Pancreas (tissue), 10 donors: Measurements from ENCODE around the gene CATSPER4. TPM values are rescaled to one million over a fixed set of nuclear protein-coding genes. Genes with fewer than 3 reads are reported as not detected.

Experiments
- ATAC-seq, 4 donors: fragments of 200-7000 bp; cut with Tn5 transposase; one replicate each; pipeline versions ENCODE4 v1.8.0 to v1.9.1; 2020; ENCODE audit warnings: mild to moderate bottlenecking in 4 of 4, moderate library complexity in 4 of 4
- DNase-seq, 6 donors: peaks; one replicate each; pipeline ENCODE4 v3.0.0-alpha.2; 2020
- FAIRE-seq: peaks from 2 replicates; lab custom pipeline; 2012; peaks lifted over from hg19 to GRCh38; lab: Jason Lieb, UNC
- H3K27ac ChIP-seq, 4 donors: fragments of 200-600 bp; sonication (generic); 1 replicate in 3 of 4; 2 replicates in 1 of 4; pipeline versions ENCODE4 v1.5.0 to v1.8.0; 2020
- H3K27me3 ChIP-seq, 4 donors: fragments of 200-600 bp; one replicate each; pipeline ENCODE4 v1.8.0; 2021
- H3K36me3 ChIP-seq, 3 donors: fragments of 200-600 bp; sonication (generic) in 1 of 3; one replicate each; pipeline versions ENCODE4 v1.5.0 to v1.8.0; 2020 to 2021
- H3K4me1 ChIP-seq, 3 donors: fragments of 200-600 bp; one replicate each; pipeline ENCODE4 v1.8.0; 2021
- H3K4me3 ChIP-seq, 4 donors: fragments of 200-600 bp; sonication (generic) in 2 of 4; one replicate each; pipeline versions ENCODE4 v1.5.0 to v1.8.0; 2020 to 2021
- H3K9me3 ChIP-seq, 4 donors: fragments of 200-600 bp; one replicate each; pipeline ENCODE4 v1.8.0; 2021
- WGBS, 2 donors: extraction: QIAGEN DNeasy Blood & Tissue Kit; methylation state at CpG; one replicate each; pipeline ENCODE4 v1.1.7; 2013; 5-methylcytosine and 5-hydroxymethylcytosine counted together
- intact Hi-C, 3 donors: fragments of 100-400 bp; cut with DNase I; formaldehyde crosslinking; loops; one replicate each; pipeline versions ENCODE4 v1.11.1 to v1.14.2; 2022
- polyA plus RNA-seq, 2 donors: library from polyadenylated mRNA; stranded (reverse); fragments of 200-250 nt; gene quantifications; one replicate each; pipeline ENCODE4 v1.2.3, GENCODE V29; 2013
- total RNA-seq, 6 donors: library from RNA; stranded (reverse); fragmentation: NEBNext Ultra II Directional in 4 of 6; extraction: Animal tissue kit (Norgen Biotek cat#: 25700) in 4 of 6; gene quantifications; one replicate each; pipeline versions ENCODE4 v1.2.1 to v1.2.4, GENCODE V29; 2021 to 2023
- TF ChIP-seq, protein P1 (sequence below), 4 donors: fragments of 200-600 bp; sonication (generic) in 3 of 4; IDR thresholded peaks; one replicate each; pipeline versions ENCODE4 v1.5.0 to v1.8.0; 2021; ENCODE audit warnings: antibody characterized with exemption in 4 of 4
- donor health status: healthy with polysubstance abuse.
- donor health status: DM: no; HTN: no; CAD: no; lungs with moderate emphysema.
- donor health status: DM: no; HTN: no; CAD: no.
- donor health status: control.
- donor health status: control.
- donor health status: Bipolar disorder and iron deficiency.
- donor health status: DM: yes; HTN: yes; CAD: no.
- donor health status: DM: no; HTN: no; CAD: no.
- donor health status: DM: no; HTN: no; CAD: no.
- donor health status: DM: yes; HTN: yes; CAD: no.

Gene CATSPER4
- total RNA-seq (not detected), polyA plus RNA-seq (under 1 TPM in 1 of 2 donors, not detected in 1; 0.09 TPM)

DNA sequence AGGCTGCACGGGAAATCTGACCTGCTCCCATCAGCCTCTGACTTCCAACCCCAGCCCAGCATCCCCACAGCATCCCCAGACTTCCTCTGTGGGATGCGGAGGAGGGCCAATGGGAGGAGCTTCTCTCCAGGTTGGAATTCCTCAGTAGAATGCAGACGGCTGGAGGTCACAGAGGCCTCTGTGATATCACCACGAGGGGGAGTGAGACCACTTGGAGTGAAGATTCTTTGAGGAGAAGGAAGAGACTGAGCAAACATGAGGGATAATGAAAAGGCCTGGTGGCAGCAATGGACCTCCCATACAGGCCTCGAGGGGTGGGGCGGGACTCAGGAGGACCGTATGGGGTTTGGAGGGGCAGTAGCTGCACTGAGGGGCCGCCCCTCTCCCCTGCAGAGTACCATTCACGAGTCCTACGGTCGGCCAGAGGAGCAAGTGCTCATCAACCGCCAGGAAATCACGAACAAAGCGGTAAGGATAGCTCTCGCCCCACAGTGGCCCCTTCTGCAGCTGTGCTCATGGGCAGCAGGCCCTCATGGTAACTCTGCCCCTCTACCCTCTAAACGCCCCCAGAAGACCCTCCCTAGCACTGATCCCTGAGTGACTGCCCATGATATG, at the start of gene CATSPER4:
TSS of gene CATSPER4 (plus strand) at position 230 of the 615 bp plus-strand sequence. CDS start at position 256, 26 bp downstream.
- Histone ChIP-seq H3K27ac (no peak within 1 kb of the TSS), H3K4me3 (no peak within 1 kb of the TSS), H3K36me3 (peaks cover 0 to 8% (median 0%) of the 10 kb centered on the region in 3 donors), H3K4me1 (no peaks in the 10 kb centered on the region), H3K27me3 (no peaks in the 10 kb centered on the region), H3K9me3 (no peaks in the 10 kb centered on the region)
- TF ChIP-seq, protein P1, sequence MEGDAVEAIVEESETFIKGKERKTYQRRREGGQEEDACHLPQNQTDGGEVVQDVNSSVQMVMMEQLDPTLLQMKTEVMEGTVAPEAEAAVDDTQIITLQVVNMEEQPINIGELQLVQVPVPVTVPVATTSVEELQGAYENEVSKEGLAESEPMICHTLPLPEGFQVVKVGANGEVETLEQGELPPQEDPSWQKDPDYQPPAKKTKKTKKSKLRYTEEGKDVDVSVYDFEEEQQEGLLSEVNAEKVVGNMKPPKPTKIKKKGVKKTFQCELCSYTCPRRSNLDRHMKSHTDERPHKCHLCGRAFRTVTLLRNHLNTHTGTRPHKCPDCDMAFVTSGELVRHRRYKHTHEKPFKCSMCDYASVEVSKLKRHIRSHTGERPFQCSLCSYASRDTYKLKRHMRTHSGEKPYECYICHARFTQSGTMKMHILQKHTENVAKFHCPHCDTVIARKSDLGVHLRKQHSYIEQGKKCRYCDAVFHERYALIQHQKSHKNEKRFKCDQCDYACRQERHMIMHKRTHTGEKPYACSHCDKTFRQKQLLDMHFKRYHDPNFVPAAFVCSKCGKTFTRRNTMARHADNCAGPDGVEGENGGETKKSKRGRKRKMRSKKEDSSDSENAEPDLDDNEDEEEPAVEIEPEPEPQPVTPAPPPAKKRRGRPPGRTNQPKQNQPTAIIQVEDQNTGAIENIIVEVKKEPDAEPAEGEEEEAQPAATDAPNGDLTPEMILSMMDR (IDR thresholded peaks at IDR 0.05), result no peak
- intact Hi-C loops, result no loop called here
- ATAC-seq (peak in 3 of 4 donors; percentile 25 to 60 (median 54)), DNase-seq (no peak), FAIRE-seq (no peak)
- WGBS, 2 donors, result 52 to 54% methylated on average over 16 of the region's 16 CpGs

DNA sequence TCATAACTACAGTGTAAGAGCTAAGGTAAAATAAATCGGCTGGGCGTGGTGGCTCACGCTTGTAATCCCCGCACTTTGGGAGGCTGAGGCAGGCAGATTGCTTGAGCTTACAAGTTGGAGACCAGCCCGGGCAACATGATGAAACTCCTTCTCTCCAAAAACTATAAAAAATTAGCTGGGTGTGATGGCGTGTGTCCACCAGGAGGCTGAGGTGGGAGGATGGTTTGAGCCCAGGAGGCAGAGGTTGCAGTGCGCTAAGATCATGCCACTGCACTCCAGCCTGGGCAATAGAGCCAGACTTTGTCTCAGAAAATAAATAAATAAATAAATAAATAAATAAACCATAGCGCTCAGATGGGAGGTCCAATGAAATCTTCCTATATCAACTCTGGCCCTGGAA, 48.2 kb upstream of the CATSPER4 start:
- no peak overlapping the region for H3K4me3 ChIP-seq
- FAIRE-seq (no peak), DNase-seq (no peak)

DNA sequence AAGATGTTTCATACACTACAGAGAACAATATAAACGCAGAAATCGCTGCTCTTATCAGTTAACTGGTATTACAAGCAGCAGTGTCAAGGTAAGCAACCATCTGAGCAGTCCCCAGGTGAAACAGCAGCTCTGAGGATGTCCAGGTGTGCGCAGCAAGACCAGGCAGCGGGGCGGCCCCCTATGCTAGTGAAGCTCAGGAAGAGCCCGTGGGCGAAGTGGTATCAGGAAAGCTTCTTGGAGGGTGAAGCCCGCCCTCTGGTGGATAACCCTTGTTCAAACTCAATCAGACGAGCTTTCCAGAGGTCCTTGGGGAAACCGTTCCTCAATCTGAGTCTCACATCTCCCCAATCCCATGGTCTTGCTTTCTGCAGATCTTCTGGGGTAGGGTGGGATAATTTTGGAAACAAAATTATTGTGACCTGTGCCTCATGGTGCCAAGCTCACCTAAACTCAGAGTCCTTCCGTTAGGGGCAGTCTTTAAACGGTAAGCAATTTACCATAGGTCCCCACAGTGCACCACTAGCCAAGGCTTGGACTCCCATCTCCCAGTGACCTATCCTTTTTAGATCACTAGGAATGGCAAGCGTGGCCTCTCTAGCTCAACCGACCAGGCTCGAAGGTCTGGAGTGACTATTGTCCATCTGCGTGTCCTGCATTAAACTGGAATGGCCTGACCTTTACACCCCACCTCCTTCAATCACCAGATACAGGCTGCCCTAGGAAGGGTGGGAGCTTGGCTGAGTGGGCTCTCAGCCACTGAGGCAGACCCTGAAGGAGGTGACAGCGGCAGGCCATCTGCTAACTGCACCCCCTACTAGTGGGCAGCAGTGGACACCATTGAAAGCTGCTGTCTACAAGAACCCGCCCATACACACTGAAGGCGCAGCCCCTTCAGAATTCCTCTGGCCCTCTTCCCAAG, 45.1 kb upstream of the CATSPER4 start:
- TF ChIP-seq, protein P1 (IDR thresholded peaks at IDR 0.05), result peak; percentile 51 to 77 (median 70)
- H3K9me3 ChIP-seq, result no peaks in the 10 kb centered on the region
- no peaks in the 10 kb centered on the region for H3K27me3 ChIP-seq
- peak in 5 of 6 donors; percentile 73 to 85 (median 80) for DNase-seq
- no peaks in the 10 kb centered on the region for H3K36me3 ChIP-seq
- H3K4me3 ChIP-seq, result no peak overlapping the region
- ATAC-seq, result peak; percentile 96 to 100 (median 98)
- intact Hi-C loops, result loop anchor here in 2 of 3 donors (5.0 to 10.0 kb wide), 3 partner anchors 38 to 113 kb away; no protein-coding TSS in a partner anchor
- no peak overlapping the region for H3K27ac ChIP-seq
- 20 to 21% methylated on average over 19 of the region's 19 CpGs for WGBS, 2 donors
- H3K4me1 ChIP-seq, result no peaks in the 10 kb centered on the region
- no peak for FAIRE-seq

More for the DNA sequence above, 48.2 kb upstream of the CATSPER4 start:
- Histone ChIP-seq H3K36me3 (no peaks in the 10 kb centered on the region), H3K27ac (no peak overlapping the region), H3K9me3 (no peaks in the 10 kb centered on the region), H3K4me1 (no peaks in the 10 kb centered on the region), H3K27me3 (no peaks in the 10 kb centered on the region)
- ATAC-seq, result no peak
- TF ChIP-seq, protein P1 (IDR thresholded peaks at IDR 0.05), result no peak
- intact Hi-C loops, result loop anchor here in 1 of 3 donors (10.0 kb wide), 1 partner anchor 107 kb away; no protein-coding TSS in a partner anchor
- 89 to 90% methylated on average over 8 of the region's 8 CpGs for WGBS, 2 donors

DNA sequence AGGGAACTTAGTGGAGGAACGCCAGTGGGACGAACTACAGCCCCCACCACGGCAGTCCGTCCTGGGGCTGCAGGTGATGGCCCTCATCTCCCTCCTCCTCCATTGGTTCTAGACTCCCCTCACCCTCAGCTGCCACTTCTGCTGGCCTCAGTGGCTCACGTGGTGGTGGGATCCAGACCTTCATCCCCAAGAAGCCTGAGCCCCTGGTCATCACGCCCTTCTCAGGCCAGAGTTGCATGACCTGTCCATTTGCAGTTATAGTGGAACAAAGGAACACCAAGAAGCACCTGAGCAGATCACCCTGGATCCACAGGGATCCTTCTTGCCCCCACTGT, 44.5 kb upstream of the CATSPER4 start:
- TF ChIP-seq, protein P1 (IDR thresholded peaks at IDR 0.05), result no peak
- Histone ChIP-seq H3K4me3 (no peak overlapping the region), H3K27me3 (no peaks in the 10 kb centered on the region), H3K4me1 (no peaks in the 10 kb centered on the region), H3K27ac (no peak overlapping the region), H3K9me3 (no peaks in the 10 kb centered on the region), H3K36me3 (no peaks in the 10 kb centered on the region)
- WGBS, 2 donors, result 31 to 33% methylated on average over 6 of the region's 6 CpGs
- intact Hi-C loops, result loop anchor here in 2 of 3 donors (5.0 to 10.0 kb wide), 3 partner anchors 39 to 114 kb away; no protein-coding TSS in a partner anchor
- ATAC-seq (no peak), FAIRE-seq (no peak), DNase-seq (no peak)
